Thoracic aorta (tissue), 2 donors: ENCODE measurements around the gene KIF1A. TPM values are rescaled to one million over a fixed set of nuclear protein-coding genes. Genes with fewer than 3 reads are reported as not detected.

Experiments used
- ATAC-seq: fragments of 150-250 bp; one replicate; pipeline ENCODE4 v1.8.0; 2017; ENCODE audit warnings: low read depth; ENCODE audit not compliant: insufficient number of reproducible peaks, low FRiP score
- DNase-seq: peaks from one replicate; pipeline ENCODE4 v3.0.0-alpha.2; 2020; ENCODE audit warnings: low spot score
- H3K27ac ChIP-seq, 2 donors: fragments of 200-600 bp; sonication (generic); 1 replicate in 1 of 2; 2 replicates in 1 of 2; pipeline ENCODE4 v1.5.1; 2016; ENCODE audit warnings: mild to moderate bottlenecking in 2 of 2, moderate library complexity in 2 of 2
- H3K27me3 ChIP-seq: fragments of 200-600 bp; sonication (generic); replicated peaks from 2 replicates; pipeline ENCODE4 v1.6.0; 2016; ENCODE audit warnings: mild to moderate bottlenecking; ENCODE audit not compliant: insufficient read depth
- H3K36me3 ChIP-seq: fragments of 200-600 bp; sonication (generic); one replicate; pipeline ENCODE4 v1.5.1; 2016
- H3K4me1 ChIP-seq, 2 donors: fragments of 200-600 bp; sonication (generic); 1 replicate in 1 of 2; 2 replicates in 1 of 2; pipeline versions ENCODE4 v1.5.1 to v1.6.0; 2016; ENCODE audit warnings: low read depth in 2 of 2, mild to moderate bottlenecking in 1 of 2; ENCODE audit not compliant: control insufficient read depth in 1 of 2
- H3K4me3 ChIP-seq: fragments of 200-600 bp; sonication (generic); 2 replicates; pipeline ENCODE4 v1.5.1; 2016; ENCODE audit warnings: mild to moderate bottlenecking
- H3K9me3 ChIP-seq: fragments of 200-600 bp; sonication (generic); 2 replicates; pipeline ENCODE4 v1.5.1; 2016
- CTCF ChIP-seq: fragments of 200-600 bp; sonication (generic); IDR thresholded peaks from one replicate; pipeline ENCODE4 v1.5.1; 2019; ENCODE audit warnings: antibody characterized with exemption
- total RNA-seq, 2 donors: library from RNA; depleted of rRNA; stranded (reverse); fragments of >200 nt; gene quantifications; one replicate each; pipeline versions ENCODE4 v1.1.0 to v1.2.3, GENCODE V29; 2016

Gene KIF1A
- total RNA-seq: under 1 TPM in 1 of 2 donors, not detected in 1; 0.92 TPM

- Histone ChIP-seq H3K36me3 (no peaks in the 10 kb centered on the region), H3K4me3 (peak within 1 kb of the TSS; percentile 57), H3K4me1 (peaks cover 10 to 18% of the 10 kb centered on the region in 2 donors), H3K27ac (no peak within 1 kb of the TSS), H3K27me3 (peaks cover 28% of the 10 kb centered on the region), H3K9me3 (no peaks in the 10 kb centered on the region)
- DNase-seq (no peak), ATAC-seq (no peak)
- TF ChIP-seq CTCF: no peak
Observed at GRCh38 chr2:240819858-240820606, at the start of gene KIF1A. KIF1A (minus strand) TSS chr2:240820219; CDS start chr2:240797752, 22,467 bp downstream.

- TF ChIP-seq CTCF: no peak
- Histone ChIP-seq H3K27ac (no peak overlapping the region), H3K27me3 (no peaks in the 10 kb centered on the region), H3K4me3 (no peak overlapping the region), H3K4me1 (no peaks in the 10 kb centered on the region), H3K36me3 (no peaks in the 10 kb centered on the region), H3K9me3 (no peaks in the 10 kb centered on the region)
- ATAC-seq: no peak
- DNase-seq: no peak
Observed at GRCh38 chr2:240869109-240869955, 49.3 kb upstream of the KIF1A start.

- no peaks in the 10 kb centered on the region for H3K9me3 ChIP-seq
- H3K4me3 ChIP-seq: no peak within 1 kb of the TSS
- no peak within 1 kb of the TSS for H3K27ac ChIP-seq
- DNase-seq (no peak), ATAC-seq (no peak)
- no peak for TF ChIP-seq CTCF
- no peaks in the 10 kb centered on the region for H3K27me3 ChIP-seq
- H3K4me1 ChIP-seq: no peaks in the 10 kb centered on the region
- no peaks in the 10 kb centered on the region for H3K36me3 ChIP-seq
Observed at GRCh38 chr2:240868286-240869108, 48.5 kb upstream of the KIF1A start, which contains the start of gene AGXT. AGXT (plus strand) TSS chr2:240868824; CDS start chr2:240868866, 42 bp downstream.

GRCh38 chr2:240865391-240865790 lies 45.4 kb upstream of the KIF1A start:
- no peak for TF ChIP-seq CTCF
- H3K9me3 ChIP-seq: no peaks in the 10 kb centered on the region
- no peak overlapping the region for H3K27ac ChIP-seq
- H3K36me3 ChIP-seq: no peaks in the 10 kb centered on the region
- ATAC-seq: no peak
- no peaks in the 10 kb centered on the region for H3K27me3 ChIP-seq
- DNase-seq: no peak
- H3K4me3 ChIP-seq: no peak overlapping the region
- H3K4me1 ChIP-seq: no peaks in the 10 kb centered on the region
